Islet of Langerhans (tissue), 1 donor: ENCODE data around the gene PSMG3.
"Not testable (repeated sequence)": the region's sequence is repeated elsewhere in the genome, so short reads cannot be mapped to it uniquely, and the experiment has no call there.

Source experiments
- FAIRE-seq: peaks from one replicate; lab custom pipeline; 2011; peaks lifted over from hg19 to GRCh38; lab: Jason Lieb, UNC

The PSMG3 gene

GRCh38 chr7:1596181-1597043 is 26.6 kb upstream of the PSMG3 start:
- FAIRE-seq, result no peak

- FAIRE-seq, result no peak
These were observed 25.8 kb upstream of the PSMG3 start for GRCh38 chr7:1595636-1596035.

- FAIRE-seq, result no peak
These were observed 25.2 kb upstream of the PSMG3 start for GRCh38 chr7:1595027-1595426.

GRCh38 chr7:1593904-1594421 is 24.1 kb upstream of the PSMG3 start:
- no peak for FAIRE-seq

GRCh38 chr7:1593091-1593866 is 23.4 kb upstream of the PSMG3 start:
- FAIRE-seq, result no peak

GRCh38 chr7:1592299-1592871 is 22.6 kb upstream of the PSMG3 start:
- FAIRE-seq, result no peak

- FAIRE-seq, result no peak
These were observed 22.0 kb upstream of the PSMG3 start for GRCh38 chr7:1591876-1592275.

GRCh38 chr7:1591396-1591795 is 21.6 kb upstream of the PSMG3 start:
- no peak for FAIRE-seq

GRCh38 chr7:1590887-1591286 is 21.1 kb upstream of the PSMG3 start:
- FAIRE-seq, result no peak

- FAIRE-seq, result no peak
These were observed 20.6 kb upstream of the PSMG3 start for GRCh38 chr7:1590476-1590875.

- no peak for FAIRE-seq
These were observed 19.1 kb upstream of the PSMG3 start for GRCh38 chr7:1588978-1589377.

GRCh38 chr7:1587738-1588137 is 17.9 kb upstream of the PSMG3 start:
- no peak for FAIRE-seq

GRCh38 chr7:1586827-1587705 is 17.2 kb upstream of the PSMG3 start:
- no peak for FAIRE-seq

GRCh38 chr7:1586126-1586826 is 16.4 kb upstream of the PSMG3 start:
- FAIRE-seq, result no peak

GRCh38 chr7:1585142-1585981 is 15.5 kb upstream of the PSMG3 start:
- no peak for FAIRE-seq

- no peak for FAIRE-seq
These were observed 14.9 kb upstream of the PSMG3 start for GRCh38 chr7:1584700-1585099.

- FAIRE-seq, result not testable (repeated sequence)
These were observed 13.6 kb upstream of the PSMG3 start for GRCh38 chr7:1583241-1583930.

- no peak for FAIRE-seq
These were observed 10.7 kb upstream of the PSMG3 start for GRCh38 chr7:1580422-1581030.
